ENCODE measurements around the gene ACTL9.

DNA sequence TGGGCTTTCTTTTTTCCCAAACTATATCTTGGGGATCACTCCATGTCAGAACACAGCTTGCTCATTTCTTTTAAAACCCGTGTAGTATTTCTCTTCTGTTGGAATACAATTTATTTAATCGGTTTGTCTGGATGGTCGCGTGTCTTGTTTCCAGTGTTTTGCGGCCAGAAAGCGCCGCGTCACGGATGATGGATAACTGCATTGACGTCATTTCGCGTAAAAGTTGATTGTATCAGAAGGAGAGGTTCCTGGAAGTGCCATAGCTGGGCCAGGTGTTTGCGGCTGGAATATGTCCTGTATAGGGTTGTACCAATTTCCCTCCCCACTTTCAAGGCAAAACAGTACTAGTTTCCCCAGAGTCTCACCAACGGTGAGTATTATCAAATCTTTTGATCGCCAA is 9.7 kb downstream of the ACTL9 start:
- TF ChIP-seq POLR2A (IDR thresholded peaks at IDR 0.05) (no peak), POLR2AphosphoS5 (IDR thresholded peaks at IDR 0.05) (no peak)
- TF ChIP-seq, protein P1, sequence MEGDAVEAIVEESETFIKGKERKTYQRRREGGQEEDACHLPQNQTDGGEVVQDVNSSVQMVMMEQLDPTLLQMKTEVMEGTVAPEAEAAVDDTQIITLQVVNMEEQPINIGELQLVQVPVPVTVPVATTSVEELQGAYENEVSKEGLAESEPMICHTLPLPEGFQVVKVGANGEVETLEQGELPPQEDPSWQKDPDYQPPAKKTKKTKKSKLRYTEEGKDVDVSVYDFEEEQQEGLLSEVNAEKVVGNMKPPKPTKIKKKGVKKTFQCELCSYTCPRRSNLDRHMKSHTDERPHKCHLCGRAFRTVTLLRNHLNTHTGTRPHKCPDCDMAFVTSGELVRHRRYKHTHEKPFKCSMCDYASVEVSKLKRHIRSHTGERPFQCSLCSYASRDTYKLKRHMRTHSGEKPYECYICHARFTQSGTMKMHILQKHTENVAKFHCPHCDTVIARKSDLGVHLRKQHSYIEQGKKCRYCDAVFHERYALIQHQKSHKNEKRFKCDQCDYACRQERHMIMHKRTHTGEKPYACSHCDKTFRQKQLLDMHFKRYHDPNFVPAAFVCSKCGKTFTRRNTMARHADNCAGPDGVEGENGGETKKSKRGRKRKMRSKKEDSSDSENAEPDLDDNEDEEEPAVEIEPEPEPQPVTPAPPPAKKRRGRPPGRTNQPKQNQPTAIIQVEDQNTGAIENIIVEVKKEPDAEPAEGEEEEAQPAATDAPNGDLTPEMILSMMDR (IDR thresholded peaks at IDR 0.05), result no peak
